Spleen (tissue), 7 donors: ENCODE results near the gene PKIG.

ENCODE experiments used
- POLR2A ChIP-seq, 3 donors: fragments of 450-650 bp; IDR thresholded peaks; one replicate each; pipeline ENCODE4 v1.5.1; 2017; ENCODE audit warnings: antibody characterized with exemption in 3 of 3, mild to moderate bottlenecking in 1 of 3
- POLR2AphosphoS5 ChIP-seq, 3 donors: sonication (generic); formaldehyde crosslinking; IDR thresholded peaks; one replicate each; pipeline ENCODE4 v1.5.1; 2017; ENCODE audit warnings: antibody characterized with exemption in 3 of 3
- TF ChIP-seq, protein P1 (sequence below), 11 experiments: fragments of 200-600 bp in 7 of 11; fragments of 450-650 bp in 4 of 11; sonication (generic) in 4 of 11; IDR thresholded peaks in 8 of 11; conservative IDR thresholded peaks in 3 of 11; 1 replicate in 7 of 11; 2 replicates in 4 of 11; pipeline versions ENCODE4 v1.4.0 to v1.8.0; 2016 to 2021; ENCODE audit warnings: antibody characterized with exemption in 11 of 11, inconsistent platforms in 4 of 11, mild to moderate bottlenecking in 1 of 11
- donor health status: DM: no; HTN: no; CAD: no; lungs with moderate emphysema.
- donor health status: DM: no; HTN: no; CAD: no.
- donor health status: DM: no; HTN: no; CAD: no.

DNA sequence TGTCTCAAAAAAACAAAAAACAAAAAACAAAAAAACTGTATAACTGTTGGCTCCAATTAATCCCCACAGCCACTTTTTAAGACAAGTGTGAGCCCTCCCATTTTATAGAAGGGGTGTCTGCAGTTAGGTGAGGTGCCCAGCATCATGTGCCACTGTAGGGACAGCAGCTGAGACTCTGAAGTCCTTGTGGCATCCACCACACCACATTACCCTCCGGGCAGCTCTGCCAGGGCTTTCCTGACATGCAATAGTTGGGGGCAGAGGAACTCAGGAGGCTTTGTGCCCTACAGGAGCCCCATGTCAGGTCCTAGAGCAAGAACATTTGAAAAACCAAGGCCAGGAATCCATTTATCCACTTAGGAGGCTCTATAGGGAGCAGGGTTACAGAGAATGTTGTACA is 17.3 kb downstream of the PKIG start:
- TF ChIP-seq, protein P1, sequence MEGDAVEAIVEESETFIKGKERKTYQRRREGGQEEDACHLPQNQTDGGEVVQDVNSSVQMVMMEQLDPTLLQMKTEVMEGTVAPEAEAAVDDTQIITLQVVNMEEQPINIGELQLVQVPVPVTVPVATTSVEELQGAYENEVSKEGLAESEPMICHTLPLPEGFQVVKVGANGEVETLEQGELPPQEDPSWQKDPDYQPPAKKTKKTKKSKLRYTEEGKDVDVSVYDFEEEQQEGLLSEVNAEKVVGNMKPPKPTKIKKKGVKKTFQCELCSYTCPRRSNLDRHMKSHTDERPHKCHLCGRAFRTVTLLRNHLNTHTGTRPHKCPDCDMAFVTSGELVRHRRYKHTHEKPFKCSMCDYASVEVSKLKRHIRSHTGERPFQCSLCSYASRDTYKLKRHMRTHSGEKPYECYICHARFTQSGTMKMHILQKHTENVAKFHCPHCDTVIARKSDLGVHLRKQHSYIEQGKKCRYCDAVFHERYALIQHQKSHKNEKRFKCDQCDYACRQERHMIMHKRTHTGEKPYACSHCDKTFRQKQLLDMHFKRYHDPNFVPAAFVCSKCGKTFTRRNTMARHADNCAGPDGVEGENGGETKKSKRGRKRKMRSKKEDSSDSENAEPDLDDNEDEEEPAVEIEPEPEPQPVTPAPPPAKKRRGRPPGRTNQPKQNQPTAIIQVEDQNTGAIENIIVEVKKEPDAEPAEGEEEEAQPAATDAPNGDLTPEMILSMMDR (IDR thresholded peaks at IDR 0.05 in 8 of 11, conservative IDR thresholded peaks at IDR 0.05 in 3 of 11), result no peak
- TF ChIP-seq POLR2AphosphoS5 (IDR thresholded peaks at IDR 0.05) (no peak), POLR2A (IDR thresholded peaks at IDR 0.05) (no peak)
